ENCODE results near the gene ZBTB45.

Gene ZBTB45

GRCh38 chr19:58466760-58467589 lies 52.6 kb downstream of the ZBTB45 start, which contains the start of gene ZNF324 (continued):
- TF ChIP-seq ZNF398 (tag by site-specific recombination; IDR thresholded peaks at IDR 0.05) (peak; percentile 51; the same call in 1 of the 2 replicates), SP2 (tag by site-specific recombination; IDR thresholded peaks at IDR 0.05) (peak; percentile 93), ZNF423 (tag by site-specific recombination; IDR thresholded peaks at IDR 0.05) (peak; percentile 71; the same call in 1 of the 2 replicates), YY2 (tag by site-specific recombination; IDR thresholded peaks at IDR 0.05) (peak; percentile 66; the same call in 1 of the 2 replicates), SCRT2 (tag by site-specific recombination; IDR thresholded peaks at IDR 0.05) (0 out of 2 replicates have a peak, but pooled peaks have one; percentile 30), EGR2 (tag by site-specific recombination; IDR thresholded peaks at IDR 0.05; ENCODE audit: low read depth) (peak; percentile 49), GLIS1 (tag by site-specific recombination; IDR thresholded peaks at IDR 0.05) (peak; percentile 89), PATZ1 (tag by site-specific recombination; IDR thresholded peaks at IDR 0.05) (peak; percentile 39; the same call in 1 of the 2 replicates), ZBTB11 (tag by site-specific recombination; conservative IDR thresholded peaks at IDR 0.05; ENCODE audit: low read depth) (peak; percentile 89), ZNF24 (tag by site-specific recombination; IDR thresholded peaks at IDR 0.05) (0 out of 2 replicates have a peak, but pooled peaks have one; percentile 14), REPIN1 (tag by site-specific recombination; IDR thresholded peaks at IDR 0.05; ENCODE audit: low read depth) (no peak), SP7 (tag by site-specific recombination; IDR thresholded peaks at IDR 0.05) (peak; percentile 26; the same call in 1 of the 2 replicates), HOXC10 (CRISPR knock-in tag; IDR thresholded peaks at IDR 0.05) (peak; percentile 73), BCL11B (tag by site-specific recombination; IDR thresholded peaks at IDR 0.05; ENCODE audit: low read depth) (peak; percentile 67; the same call in 1 of the 2 replicates), YY1 (tag by site-specific recombination; IDR thresholded peaks at IDR 0.05) (peak; percentile 62; the same call in 1 of the 2 replicates), ZNF335 (tag by site-specific recombination; conservative IDR thresholded peaks at IDR 0.05) (peak; percentile 98), SP3 (tag by site-specific recombination; IDR thresholded peaks at IDR 0.05) (peak; percentile 89), ZNF837 (tag by site-specific recombination; IDR thresholded peaks at IDR 0.05) (0 out of 2 replicates have a peak, but pooled peaks have one; percentile 37), ZNF629 (tag by site-specific recombination; IDR thresholded peaks at IDR 0.05) (peak; percentile 37; the same call in 1 of the 2 replicates)
- TF ChIP-seq, protein P1, sequence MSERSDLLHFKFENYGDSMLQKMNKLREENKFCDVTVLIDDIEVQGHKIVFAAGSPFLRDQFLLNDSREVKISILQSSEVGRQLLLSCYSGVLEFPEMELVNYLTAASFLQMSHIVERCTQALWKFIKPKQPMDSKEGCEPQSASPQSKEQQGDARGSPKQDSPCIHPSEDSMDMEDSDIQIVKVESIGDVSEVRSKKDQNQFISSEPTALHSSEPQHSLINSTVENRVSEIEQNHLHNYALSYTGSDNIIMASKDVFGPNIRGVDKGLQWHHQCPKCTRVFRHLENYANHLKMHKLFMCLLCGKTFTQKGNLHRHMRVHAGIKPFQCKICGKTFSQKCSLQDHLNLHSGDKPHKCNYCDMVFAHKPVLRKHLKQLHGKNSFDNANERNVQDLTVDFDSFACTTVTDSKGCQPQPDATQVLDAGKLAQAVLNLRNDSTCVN (tag by site-specific recombination; optimal IDR thresholded peaks at IDR 0.05): peak; percentile 84
- TF ChIP-seq, protein P2, sequence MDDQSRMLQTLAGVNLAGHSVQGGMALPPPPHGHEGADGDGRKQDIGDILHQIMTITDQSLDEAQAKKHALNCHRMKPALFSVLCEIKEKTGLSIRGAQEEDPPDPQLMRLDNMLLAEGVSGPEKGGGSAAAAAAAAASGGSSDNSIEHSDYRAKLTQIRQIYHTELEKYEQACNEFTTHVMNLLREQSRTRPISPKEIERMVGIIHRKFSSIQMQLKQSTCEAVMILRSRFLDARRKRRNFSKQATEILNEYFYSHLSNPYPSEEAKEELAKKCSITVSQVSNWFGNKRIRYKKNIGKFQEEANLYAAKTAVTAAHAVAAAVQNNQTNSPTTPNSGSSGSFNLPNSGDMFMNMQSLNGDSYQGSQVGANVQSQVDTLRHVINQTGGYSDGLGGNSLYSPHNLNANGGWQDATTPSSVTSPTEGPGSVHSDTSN (CRISPR knock-in tag; IDR thresholded peaks at IDR 0.05): peak; percentile 92
- TF ChIP-seq, protein P3, sequence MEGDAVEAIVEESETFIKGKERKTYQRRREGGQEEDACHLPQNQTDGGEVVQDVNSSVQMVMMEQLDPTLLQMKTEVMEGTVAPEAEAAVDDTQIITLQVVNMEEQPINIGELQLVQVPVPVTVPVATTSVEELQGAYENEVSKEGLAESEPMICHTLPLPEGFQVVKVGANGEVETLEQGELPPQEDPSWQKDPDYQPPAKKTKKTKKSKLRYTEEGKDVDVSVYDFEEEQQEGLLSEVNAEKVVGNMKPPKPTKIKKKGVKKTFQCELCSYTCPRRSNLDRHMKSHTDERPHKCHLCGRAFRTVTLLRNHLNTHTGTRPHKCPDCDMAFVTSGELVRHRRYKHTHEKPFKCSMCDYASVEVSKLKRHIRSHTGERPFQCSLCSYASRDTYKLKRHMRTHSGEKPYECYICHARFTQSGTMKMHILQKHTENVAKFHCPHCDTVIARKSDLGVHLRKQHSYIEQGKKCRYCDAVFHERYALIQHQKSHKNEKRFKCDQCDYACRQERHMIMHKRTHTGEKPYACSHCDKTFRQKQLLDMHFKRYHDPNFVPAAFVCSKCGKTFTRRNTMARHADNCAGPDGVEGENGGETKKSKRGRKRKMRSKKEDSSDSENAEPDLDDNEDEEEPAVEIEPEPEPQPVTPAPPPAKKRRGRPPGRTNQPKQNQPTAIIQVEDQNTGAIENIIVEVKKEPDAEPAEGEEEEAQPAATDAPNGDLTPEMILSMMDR (tag by site-specific recombination; IDR thresholded peaks at IDR 0.05): peak; percentile 49; the same call in 1 of the 2 replicates
